Measurements from ENCODE around the gene VPS13A.

The VPS13A gene

DNA sequence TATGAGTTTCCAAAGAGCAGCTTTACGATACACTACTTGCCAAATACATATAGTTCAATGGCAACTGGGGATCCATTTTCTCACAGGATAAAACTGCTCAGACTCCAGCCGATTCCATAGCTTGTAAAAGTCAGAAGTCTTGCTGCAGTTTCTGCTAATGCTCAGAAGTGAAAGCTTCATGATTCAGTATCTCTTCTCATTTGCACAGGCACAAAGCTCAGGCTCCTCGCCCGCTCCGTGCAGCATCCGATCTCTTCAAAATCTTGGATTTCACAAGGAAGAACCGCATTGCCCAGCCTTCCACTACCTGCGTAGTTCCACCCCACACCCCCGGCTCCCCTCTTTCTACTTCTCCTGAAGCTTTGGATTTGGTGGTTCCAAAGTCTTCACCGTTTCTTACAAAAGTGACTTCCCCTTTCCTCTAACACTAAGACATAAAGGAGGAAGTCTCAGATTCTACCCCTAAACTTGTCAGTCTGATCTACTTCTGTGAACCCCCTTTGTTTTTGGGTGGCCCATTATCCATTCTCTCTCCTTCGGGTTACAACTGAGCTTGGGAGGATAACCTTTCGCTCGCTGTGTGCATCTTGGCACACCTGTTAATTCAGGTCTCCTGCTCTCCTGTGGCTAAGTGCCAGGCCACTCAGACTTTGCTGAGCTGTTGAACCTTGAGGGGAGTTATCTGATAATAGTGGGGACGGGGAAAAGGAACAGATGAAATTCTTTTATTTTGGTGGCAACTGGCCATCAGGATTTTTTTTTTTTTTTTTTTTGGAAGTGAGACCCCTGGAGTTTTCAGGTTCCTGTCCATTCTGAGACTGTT lies 276.7 kb downstream of the VPS13A start:
- no peak overlapping the region for H3K23ac ChIP-seq (ENCODE audit: low read depth, low read length, poor library complexity)
- no peak for DNase-seq (ENCODE audit: low spot score)
- H3K79me1 ChIP-seq (ENCODE audit: low read depth, low read length), result no peaks in the 10 kb centered on the region
- H3K14ac ChIP-seq (ENCODE audit: low read length), result no peak overlapping the region
- H2BK12ac ChIP-seq (ENCODE audit: low read length), result no peak overlapping the region
- H3K4me2 ChIP-seq (ENCODE audit: insufficient read depth, low read length, poor library complexity, severe bottlenecking), result no peak overlapping the region
- H3K9ac ChIP-seq (ENCODE audit: low read depth, low read length, poor library complexity), result no peak overlapping the region
- H3K27me3 ChIP-seq (ENCODE audit: control insufficient read depth in 3 of 3, insufficient read depth in 3 of 3, low read depth in 1 of 3, low read length in 3 of 3), result no peaks in the 10 kb centered on the region
- no peak overlapping the region for H4K91ac ChIP-seq (ENCODE audit: low read depth, low read length, poor library complexity)
- H4K8ac ChIP-seq (ENCODE audit: low read depth, low read length), result no peak overlapping the region
- no peak overlapping the region for H3K18ac ChIP-seq (ENCODE audit: low read length)
- no peaks in the 10 kb centered on the region for H3K36me3 ChIP-seq (replicated peaks in 1 of 2; ENCODE audit: control insufficient read depth in 2 of 2, insufficient read depth in 2 of 2, low read length in 2 of 2)
- no peak overlapping the region for H3K4me3 ChIP-seq (ENCODE audit: low read length in 2 of 2)
- H3K4me1 ChIP-seq (ENCODE audit: control insufficient read depth in 2 of 2, insufficient read depth in 1 of 2, low read depth in 1 of 2, low read length in 2 of 2), result no peaks in the 10 kb centered on the region
- H2BK15ac ChIP-seq (ENCODE audit: low read length), result no peak overlapping the region
- H3K9me3 ChIP-seq (replicated peaks in 1 of 2; ENCODE audit: control insufficient read depth in 2 of 2, insufficient read depth in 1 of 2, low read depth in 1 of 2, low read length in 2 of 2), result no peaks in the 10 kb centered on the region
- no peak overlapping the region for H3K4ac ChIP-seq (ENCODE audit: low read length)
- H2BK5ac ChIP-seq (ENCODE audit: low read length), result no peak overlapping the region
- WGBS, 2 donors (ENCODE audit: extremely low coverage in 2 of 2, insufficient read length in 2 of 2, insufficient replicate concordance in 1 of 2), result no CpG with 5 or more reads among the region's 14 CpGs
- no peak overlapping the region for H2AK5ac ChIP-seq (ENCODE audit: low read depth, low read length)
- H3K27ac ChIP-seq (replicated peaks; ENCODE audit: low read length), result no peak overlapping the region
- no peak overlapping the region for H2BK120ac ChIP-seq (ENCODE audit: low read depth, low read length)
- no peak overlapping the region for H2AFZ ChIP-seq (ENCODE audit: low read length)

DNA sequence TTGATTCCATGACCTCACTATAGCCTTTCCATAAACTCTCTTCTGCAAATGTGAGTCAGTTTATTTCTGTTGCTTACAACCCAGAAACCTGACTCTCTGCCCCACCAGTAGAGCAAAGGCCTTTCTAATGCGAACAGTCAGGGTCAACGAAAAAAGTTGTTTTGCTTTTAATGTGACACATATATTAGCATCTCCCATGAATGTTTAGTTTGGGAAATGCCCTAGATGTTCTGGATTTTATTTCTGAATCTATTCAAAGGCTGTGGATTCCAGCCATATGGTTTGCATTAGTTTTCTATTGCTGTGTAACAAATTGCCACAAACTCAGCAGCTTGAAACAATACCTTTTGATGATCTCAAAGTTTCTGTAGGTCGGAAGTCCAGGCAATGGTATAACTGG lies 277.3 kb downstream of the VPS13A start:
- WGBS, 2 donors (ENCODE audit: extremely low coverage in 2 of 2, insufficient read length in 2 of 2, insufficient replicate concordance in 1 of 2), result no CpG with 5 or more reads among the region's 3 CpGs

DNA sequence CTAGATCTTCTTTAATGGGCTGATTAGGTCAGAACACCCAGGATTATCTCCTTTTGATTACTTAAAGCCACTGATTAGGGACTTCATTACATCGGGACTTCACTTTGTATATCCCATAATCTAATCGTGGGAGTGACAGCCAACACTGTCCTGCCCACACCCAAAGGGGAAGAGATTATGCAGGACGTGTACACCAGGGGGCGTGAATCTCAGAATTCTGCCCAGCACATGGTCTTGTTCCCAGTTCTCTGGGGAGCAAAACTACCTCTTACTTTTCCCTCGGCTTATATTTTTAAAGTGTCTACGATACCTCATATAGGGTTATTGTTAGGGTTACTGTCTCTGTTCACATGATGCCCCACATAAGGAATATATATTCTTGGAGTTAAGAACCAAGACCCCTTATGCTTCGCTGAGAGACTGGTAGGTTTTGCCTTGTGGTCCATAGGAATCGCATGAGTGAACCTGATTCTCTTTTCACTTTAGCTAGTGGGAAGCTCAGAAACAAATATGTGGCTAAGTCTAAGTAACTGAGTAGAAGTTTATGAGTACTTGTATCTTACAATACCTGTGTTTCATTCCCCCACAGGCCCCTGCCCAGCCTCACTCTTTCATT lies 278.1 kb downstream of the VPS13A start:
- Histone ChIP-seq H3K4ac (ENCODE audit: low read length) (no peak overlapping the region), H4K91ac (ENCODE audit: low read depth, low read length, poor library complexity) (no peak overlapping the region), H2BK12ac (ENCODE audit: low read length) (no peak overlapping the region), H2BK5ac (ENCODE audit: low read length) (no peak overlapping the region), H3K27ac (replicated peaks; ENCODE audit: low read length) (no peak overlapping the region), H3K4me2 (ENCODE audit: insufficient read depth, low read length, poor library complexity, severe bottlenecking) (no peak overlapping the region), H3K23ac (ENCODE audit: low read depth, low read length, poor library complexity) (no peak overlapping the region), H2AK5ac (ENCODE audit: low read depth, low read length) (no peak overlapping the region), H3K27me3 (ENCODE audit: control insufficient read depth in 3 of 3, insufficient read depth in 3 of 3, low read depth in 1 of 3, low read length in 3 of 3) (no peaks in the 10 kb centered on the region), H2AFZ (ENCODE audit: low read length) (no peak overlapping the region), H3K4me1 (ENCODE audit: control insufficient read depth in 2 of 2, insufficient read depth in 1 of 2, low read depth in 1 of 2, low read length in 2 of 2) (no peaks in the 10 kb centered on the region), H3K9me3 (replicated peaks in 1 of 2; ENCODE audit: control insufficient read depth in 2 of 2, insufficient read depth in 1 of 2, low read depth in 1 of 2, low read length in 2 of 2) (no peaks in the 10 kb centered on the region), H3K36me3 (replicated peaks in 1 of 2; ENCODE audit: control insufficient read depth in 2 of 2, insufficient read depth in 2 of 2, low read length in 2 of 2) (no peaks in the 10 kb centered on the region), H3K4me3 (ENCODE audit: low read length in 2 of 2) (no peak overlapping the region), H3K79me1 (ENCODE audit: low read depth, low read length) (no peaks in the 10 kb centered on the region), H3K9ac (ENCODE audit: low read depth, low read length, poor library complexity) (no peak overlapping the region), H4K8ac (ENCODE audit: low read depth, low read length) (no peak overlapping the region), H3K14ac (ENCODE audit: low read length) (no peak overlapping the region), H2BK15ac (ENCODE audit: low read length) (no peak overlapping the region), H3K18ac (ENCODE audit: low read length) (no peak overlapping the region), H2BK120ac (ENCODE audit: low read depth, low read length) (no peak overlapping the region)
- no peak for DNase-seq (ENCODE audit: low spot score)
- WGBS, 2 donors (ENCODE audit: extremely low coverage in 2 of 2, insufficient read length in 2 of 2, insufficient replicate concordance in 1 of 2), result no CpG with 5 or more reads among the region's 8 CpGs

More for the DNA sequence above, 277.3 kb downstream of the VPS13A start:
- no peak overlapping the region for H2BK15ac ChIP-seq (ENCODE audit: low read length)
- H2BK12ac ChIP-seq (ENCODE audit: low read length), result no peak overlapping the region
- H3K27me3 ChIP-seq (ENCODE audit: control insufficient read depth in 3 of 3, insufficient read depth in 3 of 3, low read depth in 1 of 3, low read length in 3 of 3), result no peaks in the 10 kb centered on the region
- no peak overlapping the region for H2AFZ ChIP-seq (ENCODE audit: low read length)
- H3K18ac ChIP-seq (ENCODE audit: low read length), result no peak overlapping the region
- H3K4me2 ChIP-seq (ENCODE audit: insufficient read depth, low read length, poor library complexity, severe bottlenecking), result no peak overlapping the region
- H3K27ac ChIP-seq (replicated peaks; ENCODE audit: low read length), result no peak overlapping the region
- H3K9me3 ChIP-seq (replicated peaks in 1 of 2; ENCODE audit: control insufficient read depth in 2 of 2, insufficient read depth in 1 of 2, low read depth in 1 of 2, low read length in 2 of 2), result no peaks in the 10 kb centered on the region
- no peak overlapping the region for H2BK120ac ChIP-seq (ENCODE audit: low read depth, low read length)
- no peak overlapping the region for H3K4me3 ChIP-seq (ENCODE audit: low read length in 2 of 2)
- no peak overlapping the region for H3K9ac ChIP-seq (ENCODE audit: low read depth, low read length, poor library complexity)
- no peak overlapping the region for H3K14ac ChIP-seq (ENCODE audit: low read length)
- no peak overlapping the region for H3K23ac ChIP-seq (ENCODE audit: low read depth, low read length, poor library complexity)
- no peaks in the 10 kb centered on the region for H3K36me3 ChIP-seq (replicated peaks in 1 of 2; ENCODE audit: control insufficient read depth in 2 of 2, insufficient read depth in 2 of 2, low read length in 2 of 2)
- DNase-seq (ENCODE audit: low spot score), result no peak
- H4K8ac ChIP-seq (ENCODE audit: low read depth, low read length), result no peak overlapping the region
- H3K4me1 ChIP-seq (ENCODE audit: control insufficient read depth in 2 of 2, insufficient read depth in 1 of 2, low read depth in 1 of 2, low read length in 2 of 2), result no peaks in the 10 kb centered on the region
- H2AK5ac ChIP-seq (ENCODE audit: low read depth, low read length), result no peak overlapping the region
- no peaks in the 10 kb centered on the region for H3K79me1 ChIP-seq (ENCODE audit: low read depth, low read length)
- H4K91ac ChIP-seq (ENCODE audit: low read depth, low read length, poor library complexity), result no peak overlapping the region
- H3K4ac ChIP-seq (ENCODE audit: low read length), result no peak overlapping the region
- no peak overlapping the region for H2BK5ac ChIP-seq (ENCODE audit: low read length)

DNA sequence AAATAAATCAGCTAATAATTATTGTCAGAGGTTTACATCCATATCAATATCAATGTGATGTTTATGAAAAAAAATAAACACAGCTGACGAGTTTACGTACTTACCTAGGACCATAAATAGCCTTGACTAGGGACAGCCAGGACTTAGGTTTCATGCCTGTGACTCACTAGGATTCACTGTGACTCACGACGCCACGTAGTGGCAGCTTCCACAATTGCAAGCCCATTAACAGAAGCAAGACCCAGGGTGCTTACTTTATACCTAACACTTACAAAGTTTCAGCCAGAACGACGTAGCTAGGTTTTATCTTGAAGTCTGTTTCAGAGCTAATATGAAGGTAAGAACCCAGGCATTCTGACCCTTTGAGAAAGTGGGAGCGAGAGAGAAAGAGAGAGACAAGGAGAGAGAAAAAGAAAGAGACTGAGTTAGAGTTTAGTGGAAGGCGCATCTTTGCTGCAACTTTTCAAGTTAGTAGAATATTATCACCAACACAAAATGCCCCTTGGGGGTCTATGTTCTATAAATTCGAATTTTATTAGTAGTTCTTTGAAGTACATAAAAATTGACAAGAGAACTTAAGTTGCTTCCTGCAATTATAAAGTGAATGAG lies 279.6 kb downstream of the VPS13A start:
- H3K4ac ChIP-seq (ENCODE audit: low read length), result no peak overlapping the region
- no peak overlapping the region for H3K18ac ChIP-seq (ENCODE audit: low read length)
- H2BK120ac ChIP-seq (ENCODE audit: low read depth, low read length), result no peak overlapping the region
- no peak overlapping the region for H3K4me2 ChIP-seq (ENCODE audit: insufficient read depth, low read length, poor library complexity, severe bottlenecking)
- H2BK15ac ChIP-seq (ENCODE audit: low read length), result no peak overlapping the region
- H4K91ac ChIP-seq (ENCODE audit: low read depth, low read length, poor library complexity), result no peak overlapping the region
- no peaks in the 10 kb centered on the region for H3K4me1 ChIP-seq (ENCODE audit: control insufficient read depth in 2 of 2, insufficient read depth in 1 of 2, low read depth in 1 of 2, low read length in 2 of 2)
- no peaks in the 10 kb centered on the region for H3K79me1 ChIP-seq (ENCODE audit: low read depth, low read length)
- H2BK5ac ChIP-seq (ENCODE audit: low read length), result no peak overlapping the region
- H2AFZ ChIP-seq (ENCODE audit: low read length), result no peak overlapping the region
- no peak overlapping the region for H3K4me3 ChIP-seq (ENCODE audit: low read length in 2 of 2)
- peak; percentile 84 for DNase-seq (ENCODE audit: low spot score)
- no peak overlapping the region for H2BK12ac ChIP-seq (ENCODE audit: low read length)
- no peak overlapping the region for H2AK5ac ChIP-seq (ENCODE audit: low read depth, low read length)
- no peak overlapping the region for H3K9ac ChIP-seq (ENCODE audit: low read depth, low read length, poor library complexity)
- H3K9me3 ChIP-seq (replicated peaks in 1 of 2; ENCODE audit: control insufficient read depth in 2 of 2, insufficient read depth in 1 of 2, low read depth in 1 of 2, low read length in 2 of 2), result no peaks in the 10 kb centered on the region
- no peaks in the 10 kb centered on the region for H3K36me3 ChIP-seq (replicated peaks in 1 of 2; ENCODE audit: control insufficient read depth in 2 of 2, insufficient read depth in 2 of 2, low read length in 2 of 2)
- H3K27ac ChIP-seq (replicated peaks; ENCODE audit: low read length), result no peak overlapping the region
- H4K8ac ChIP-seq (ENCODE audit: low read depth, low read length), result no peak overlapping the region
- no peak overlapping the region for H3K23ac ChIP-seq (ENCODE audit: low read depth, low read length, poor library complexity)
- H3K27me3 ChIP-seq (ENCODE audit: control insufficient read depth in 3 of 3, insufficient read depth in 3 of 3, low read depth in 1 of 3, low read length in 3 of 3), result no peaks in the 10 kb centered on the region
- H3K14ac ChIP-seq (ENCODE audit: low read length), result no peak overlapping the region
- WGBS, 2 donors (ENCODE audit: extremely low coverage in 2 of 2, insufficient read length in 2 of 2, insufficient replicate concordance in 1 of 2), result no CpG with 5 or more reads among the region's 10 CpGs
